Muscle layer of colon (tissue), 2 donors: ENCODE measurements around the gene CCDC86.

Experiments
- H3K27ac ChIP-seq: one replicate; pipeline ENCODE4 v1.7.0; 2013; ENCODE audit warnings: low read depth, mild to moderate bottlenecking, low read length, moderate library complexity
- H3K27me3 ChIP-seq, 2 donors: one replicate each; pipeline ENCODE4 v1.7.0; 2013; ENCODE audit warnings: low read length in 2 of 2, mild to moderate bottlenecking in 2 of 2; ENCODE audit not compliant: insufficient read depth in 2 of 2, control insufficient read depth in 1 of 2
- H3K36me3 ChIP-seq: one replicate; pipeline ENCODE4 v1.7.0; 2013; ENCODE audit warnings: mild to moderate bottlenecking, low read length; ENCODE audit not compliant: insufficient read depth
- H3K4me1 ChIP-seq: one replicate; pipeline ENCODE4 v1.7.0; 2013; ENCODE audit warnings: mild to moderate bottlenecking, low read length; ENCODE audit not compliant: insufficient read depth
- H3K4me3 ChIP-seq, 2 donors: one replicate each; pipeline ENCODE4 v1.7.0; 2013; ENCODE audit warnings: low read length in 2 of 2, low read depth in 1 of 2, mild to moderate bottlenecking in 1 of 2, moderate library complexity in 1 of 2
- H3K9ac ChIP-seq: one replicate; pipeline ENCODE4 v1.7.0; 2013; ENCODE audit warnings: low read length
- H3K9me3 ChIP-seq: one replicate; pipeline ENCODE4 v1.7.0; 2013; ENCODE audit warnings: mild to moderate bottlenecking, low read length
- donor health status: abdominal sarcoma.
- donor health status: Adenocarcinoma of cecum.

CCDC86 gene

GRCh38 chr11:60897496-60897895, 55.6 kb downstream of the CCDC86 start:
- Histone ChIP-seq H3K27me3 (no peaks in the 10 kb centered on the region), H3K9ac (no peak overlapping the region), H3K27ac (no peak overlapping the region), H3K36me3 (peaks cover 86% of the 10 kb centered on the region), H3K9me3 (no peaks in the 10 kb centered on the region), H3K4me1 (no peaks in the 10 kb centered on the region), H3K4me3 (no peak overlapping the region)

- Histone ChIP-seq H3K4me3 (no peak overlapping the region), H3K9ac (no peak overlapping the region), H3K9me3 (no peaks in the 10 kb centered on the region), H3K27me3 (no peaks in the 10 kb centered on the region), H3K27ac (no peak overlapping the region), H3K36me3 (peaks cover 93% of the 10 kb centered on the region), H3K4me1 (peaks cover 4% of the 10 kb centered on the region)
Measured at GRCh38 chr11:60899046-60899936, 57.4 kb downstream of the CCDC86 start.

- H3K4me1 ChIP-seq: peaks cover 11% of the 10 kb centered on the region
- H3K9ac ChIP-seq: no peak overlapping the region
- H3K36me3 ChIP-seq: peaks cover 87% of the 10 kb centered on the region
- no peaks in the 10 kb centered on the region for H3K27me3 ChIP-seq
- no peak overlapping the region for H3K4me3 ChIP-seq
- no peaks in the 10 kb centered on the region for H3K9me3 ChIP-seq
- H3K27ac ChIP-seq: no peak overlapping the region
Measured at GRCh38 chr11:60899977-60900376, 58.1 kb downstream of the CCDC86 start.
